H1 (cell line): ENCODE results near the gene LRRC28. TPM values are rescaled to one million over a fixed set of nuclear protein-coding genes. Genes with fewer than 3 reads are reported as not detected.

Experiments
- CTCF ChIA-PET: fragments of 300-600 bp; sonication (Branson Sonifier 250); formaldehyde crosslinking; loops from one replicate; lab custom pipeline; 2021; ENCODE audit not compliant: partially characterized antibody; lab: Charles Lee
- POLR2A ChIA-PET: fragments of 300-600 bp; sonication (Branson Sonifier 250); formaldehyde crosslinking; loops from one replicate; lab custom pipeline; 2021; ENCODE audit warnings: inconsistent platforms; ENCODE audit not compliant: partially characterized antibody; lab: Charles Lee
- DNase-seq, 2 experiments: peaks; one replicate each; pipeline versions ENCODE4 v3.0.0 to v3.0.0-alpha.2; 2010 to 2022; ENCODE audit warnings: low spot score in 2 of 2, low read depth in 1 of 2, mixed read lengths in 1 of 2
- FAIRE-seq: peaks from 2 replicates; lab custom pipeline; 2011; peaks lifted over from hg19 to GRCh38; lab: Jason Lieb, UNC
- H2AFZ ChIP-seq: 2 replicates; pipeline ENCODE4 v1.8.1; 2012; ENCODE audit warnings: low read length, inconsistent platforms
- H2AK5ac ChIP-seq: 2 replicates; pipeline ENCODE4 v1.6.1; 2013; ENCODE audit warnings: low read depth, low read length
- H2BK120ac ChIP-seq: replicated peaks from 2 replicates; pipeline ENCODE3; 2013; ENCODE audit warnings: low read depth, low read length, inconsistent platforms
- H2BK12ac ChIP-seq: 2 replicates; pipeline ENCODE4 v1.6.1; 2013; ENCODE audit warnings: low read depth, low read length
- H2BK15ac ChIP-seq: 2 replicates; pipeline ENCODE4 v1.6.1; 2013; ENCODE audit warnings: low read length
- H2BK20ac ChIP-seq: 2 replicates; pipeline ENCODE4 v1.6.1; 2013; ENCODE audit warnings: low read length
- H2BK5ac ChIP-seq: 2 replicates; pipeline ENCODE4 v1.6.1; 2013; ENCODE audit warnings: low read depth, low read length
- H3K14ac ChIP-seq: 2 replicates; pipeline ENCODE4 v1.6.1; 2013; ENCODE audit warnings: inconsistent platforms; ENCODE audit not compliant: insufficient read length
- H3K18ac ChIP-seq: 2 replicates; pipeline ENCODE4 v1.6.1; 2013; ENCODE audit warnings: low read length; ENCODE audit errors: extremely low read depth
- H3K23ac ChIP-seq: 2 replicates; pipeline ENCODE4 v1.6.1; 2013; ENCODE audit warnings: inconsistent platforms; ENCODE audit not compliant: insufficient read length
- H3K23me2 ChIP-seq: 2 replicates; pipeline ENCODE4 v1.6.1; 2013; ENCODE audit warnings: low read depth, low read length
- H3K27ac ChIP-seq: 2 replicates; pipeline ENCODE4 v1.6.1; 2011; ENCODE audit warnings: low read depth, low read length, inconsistent platforms
- H3K27me3 ChIP-seq, 4 experiments: replicated peaks in 1 of 4; 1 replicate in 1 of 4; 2 replicates in 3 of 4; pipeline versions ENCODE4 v1.6.1 to v1.8.1; 2011 to 2013; ENCODE audit warnings: low read length in 3 of 4, mild to moderate bottlenecking in 3 of 4, inconsistent platforms in 2 of 4, mixed read lengths in 2 of 4, moderate library complexity in 1 of 4; ENCODE audit not compliant: control insufficient read depth in 3 of 4, insufficient read depth in 3 of 4; ENCODE audit errors: extremely low read depth in 1 of 4
- H3K36me3 ChIP-seq, 4 experiments: 2 replicates each; pipeline versions ENCODE4 v1.6.1 to v1.8.1; 2011 to 2013; ENCODE audit warnings: mild to moderate bottlenecking in 4 of 4, low read length in 3 of 4, moderate library complexity in 2 of 4, control low read depth in 1 of 4, inconsistent platforms in 1 of 4; ENCODE audit not compliant: insufficient read depth in 4 of 4, control insufficient read depth in 2 of 4
- H3K4ac ChIP-seq: replicated peaks from 2 replicates; pipeline ENCODE3; 2013; ENCODE audit warnings: low read length, low read depth, mixed read lengths, inconsistent platforms; ENCODE audit not compliant: insufficient read length
- H3K4me1 ChIP-seq, 4 experiments: replicated peaks in 1 of 4; 1 replicate in 1 of 4; 2 replicates in 3 of 4; pipeline versions ENCODE4 v1.6.1 to v1.8.1; 2011 to 2013; ENCODE audit warnings: low read length in 3 of 4, inconsistent platforms in 2 of 4, mixed read lengths in 1 of 4; ENCODE audit not compliant: insufficient read depth in 4 of 4, control insufficient read depth in 3 of 4
- H3K4me2 ChIP-seq, 2 experiments: 2 replicates each; pipeline versions ENCODE4 v1.6.1 to v1.8.1; 2011 to 2013; ENCODE audit warnings: low read depth in 2 of 2, low read length in 2 of 2, control low read depth in 1 of 2, inconsistent platforms in 1 of 2, mild to moderate bottlenecking in 1 of 2; ENCODE audit not compliant: insufficient read depth in 1 of 2
- H3K4me3 ChIP-seq, 4 experiments: fragments of 200-600, 300-600 bp in 1 of 4; sonication (generic), shearing (Covaris generic), sonication (Bioruptor Twin) in 1 of 4; 2 replicates each; pipeline versions ENCODE4 v1.5.1 to v1.8.1; 2011 to 2016; ENCODE audit warnings: low read length in 4 of 4, low read depth in 3 of 4, control low read depth in 2 of 4, inconsistent platforms in 2 of 4, mild to moderate bottlenecking in 2 of 4, mixed read lengths in 1 of 4, moderate library complexity in 1 of 4; ENCODE audit not compliant: insufficient read depth in 2 of 4; ENCODE audit errors: extremely low read depth in 1 of 4
- H3K56ac ChIP-seq: replicated peaks from 2 replicates; pipeline ENCODE3; 2013; ENCODE audit warnings: low read depth, mild to moderate bottlenecking, mixed read lengths, low read length, inconsistent platforms; ENCODE audit not compliant: insufficient read length
- H3K79me1 ChIP-seq: 2 replicates; pipeline ENCODE4 v1.6.1; 2013; ENCODE audit warnings: low read depth, low read length, control low read depth
- H3K79me2 ChIP-seq, 2 experiments: 2 replicates each; pipeline versions ENCODE4 v1.6.1 to v1.8.1; 2012 to 2013; ENCODE audit warnings: low read length in 2 of 2, mild to moderate bottlenecking in 2 of 2, inconsistent platforms in 1 of 2; ENCODE audit not compliant: insufficient read depth in 2 of 2, control insufficient read depth in 1 of 2
- H3K9ac ChIP-seq, 4 experiments: replicated peaks in 1 of 4; 1 replicate in 1 of 4; 2 replicates in 3 of 4; pipeline versions ENCODE4 v1.6.1 to v1.8.1; 2011 to 2013; ENCODE audit warnings: low read depth in 3 of 4, low read length in 3 of 4, control low read depth in 2 of 4, mild to moderate bottlenecking in 2 of 4, moderate library complexity in 2 of 4, inconsistent platforms in 1 of 4; ENCODE audit errors: extremely low read depth in 1 of 4
- H3K9me3 ChIP-seq, 2 experiments: 2 replicates each; pipeline versions ENCODE4 v1.6.1 to v1.8.1; 2012 to 2013; ENCODE audit warnings: mild to moderate bottlenecking in 2 of 2, moderate library complexity in 2 of 2, control low read depth in 1 of 2, inconsistent platforms in 1 of 2, low read depth in 1 of 2, low read length in 1 of 2, mixed read lengths in 1 of 2; ENCODE audit not compliant: insufficient read depth in 2 of 2
- H4K20me1 ChIP-seq, 2 experiments: replicated peaks in 1 of 2; 2 replicates each; pipeline versions ENCODE3 to v1.8.1; 2011 to 2013; ENCODE audit warnings: inconsistent platforms in 2 of 2, low read length in 2 of 2, mild to moderate bottlenecking in 1 of 2; ENCODE audit not compliant: insufficient read depth in 2 of 2, control insufficient read depth in 1 of 2
- H4K5ac ChIP-seq: 2 replicates; pipeline ENCODE4 v1.6.1; 2013; ENCODE audit warnings: low read length, low read depth, mixed read lengths, inconsistent platforms; ENCODE audit not compliant: insufficient read length
- H4K8ac ChIP-seq: 2 replicates; pipeline ENCODE4 v1.8.0; 2013; ENCODE audit warnings: mild to moderate bottlenecking, moderate library complexity, low read length, inconsistent platforms; ENCODE audit not compliant: insufficient read depth; ENCODE audit errors: extremely low read depth
- H4K91ac ChIP-seq: replicated peaks from 2 replicates; pipeline ENCODE3; 2013; ENCODE audit warnings: low read length, mixed read lengths, inconsistent platforms; ENCODE audit not compliant: insufficient read length
- CEBPB ChIP-seq: IDR thresholded peaks from 2 replicates; pipeline ENCODE4 v1.6.1; 2012; ENCODE audit warnings: low read depth, low read length
- EGR1 ChIP-seq: IDR thresholded peaks from 2 replicates; pipeline ENCODE4 v1.6.1; 2011; ENCODE audit warnings: low read depth, low read length, borderline replicate concordance
- HDAC6 ChIP-seq: IDR thresholded peaks from one replicate; pipeline ENCODE4 v1.7.1; 2012; ENCODE audit warnings: low read depth, mild to moderate bottlenecking, inconsistent platforms, low read length, moderate library complexity
- KDM1A ChIP-seq: fragments of 200-600, 300-600 bp; sonication (generic); IDR thresholded peaks from 2 replicates; pipeline ENCODE4 v1.7.1; 2016; ENCODE audit warnings: mild to moderate bottlenecking, low read length, borderline replicate concordance
- KDM5A ChIP-seq: fragments of 200-600 bp; IDR thresholded peaks from 2 replicates; pipeline ENCODE4 v1.7.1; 2012; ENCODE audit warnings: mild to moderate bottlenecking, low read length, inconsistent platforms, mixed read lengths
- MAFK ChIP-seq: IDR thresholded peaks from 2 replicates; pipeline ENCODE4 v1.6.1; 2012; ENCODE audit warnings: low read depth, mild to moderate bottlenecking, improper control_type of control experiment, low read length
- NANOG ChIP-seq: IDR thresholded peaks from 2 replicates; pipeline ENCODE4 v1.6.1; 2011; ENCODE audit warnings: low read length, low read depth, mild to moderate bottlenecking, inconsistent platforms; ENCODE audit not compliant: insufficient read depth, poor library complexity, severe bottlenecking
- POLR2A ChIP-seq, 2 experiments: IDR thresholded peaks; 1 replicate in 1 of 2; 2 replicates in 1 of 2; pipeline ENCODE4 v1.6.1; 2011; ENCODE audit warnings: low read depth in 2 of 2, low read length in 2 of 2, mild to moderate bottlenecking in 2 of 2; ENCODE audit errors: control extremely low read depth in 1 of 2
- POLR2AphosphoS5 ChIP-seq: IDR thresholded peaks from 2 replicates; pipeline ENCODE4 v1.6.1; 2011; ENCODE audit warnings: low read depth, low read length
- SIX5 ChIP-seq: IDR thresholded peaks from 2 replicates; pipeline ENCODE4 v1.6.1; 2011; ENCODE audit warnings: mild to moderate bottlenecking, low read depth, low read length
- SUZ12 ChIP-seq: fragments of 200-600 bp; sonication (generic); IDR thresholded peaks from 2 replicates; pipeline ENCODE4 v1.6.1; 2012; ENCODE audit warnings: mild to moderate bottlenecking, inconsistent platforms, low read length, moderate library complexity, mixed read lengths
- TAF7 ChIP-seq: optimal IDR thresholded peaks from 2 replicates; pipeline ENCODE3; 2011; ENCODE audit warnings: low read depth, mild to moderate bottlenecking, inconsistent platforms, low read length, moderate library complexity, borderline replicate concordance
- WGBS, 2 experiments: shearing (Covaris generic) in 1 of 2; methylation state at CpG; one replicate each; pipeline versions ENCODE4 v1.1.6 to v1.1.7; 2013 to 2015; ENCODE audit warnings: low lambda C conversion rate in 2 of 2, mixed read lengths in 2 of 2, inconsistent platforms in 1 of 2, low coverage in 1 of 2, missing lambda C conversion rate in 1 of 2; ENCODE audit not compliant: insufficient replicate concordance in 2 of 2, insufficient coverage in 1 of 2, insufficient read length in 1 of 2; ENCODE audit errors: extremely low coverage in 1 of 2, missing lambda C conversion rate in 1 of 2; 5-methylcytosine and 5-hydroxymethylcytosine counted together
- polyA plus RNA-seq, 7 experiments: library from polyadenylated mRNA; depleted of rRNA in 3 of 7; stranded (reverse) in 5 of 7; unstranded in 2 of 7; fragments of >200 nt in 5 of 7; fragments of 200-250 nt in 2 of 7; gene quantifications; 1 replicate in 5 of 7; 2 replicates in 1 of 7; 4 replicates in 1 of 7; pipeline versions ENCODE4 v1.2.1 to v1.2.3, GENCODE V29; 2011 to 2013; ENCODE audit warnings: missing spikeins in 2 of 7, mixed read lengths in 2 of 7
- total RNA-seq: library from RNA; stranded (reverse); fragmentation: NEBNext Ultra II Directional; extraction: Animal tissue kit (Norgen Biotek cat#: 25700); gene quantifications from 2 replicates; pipeline ENCODE4 v1.2.1, GENCODE V29; 2021

LRRC28 gene
- total and polyA plus RNA-seq, 2 of the 8 experiments (the other 6 are each of a cell fraction or from before 2014, with no cell fraction given): 20.2 to 23.3 TPM

GRCh38 chr15:99211926-99212325, 39.4 kb upstream of the LRRC28 start:
- H3K79me2 ChIP-seq: no peaks in the 10 kb centered on the region
- H2BK5ac ChIP-seq: no peak overlapping the region
- H3K4me2 ChIP-seq: no peak overlapping the region
- H3K36me3 ChIP-seq: no peaks in the 10 kb centered on the region; a peak in 2 of 8 replicates
- no peak overlapping the region for H3K9ac ChIP-seq
- no peak overlapping the region for H3K27ac ChIP-seq
- H2BK20ac ChIP-seq: no peak overlapping the region
- CTCF ChIA-PET: interaction anchor here (0.6 to 10.4 kb wide), 4 partner anchors 48 to 156 kb away, joined by 3 to 114 read pairs (median 17); partner anchors contain the start of gene SYNM
- H3K4me3 ChIP-seq: no peak overlapping the region
- no peak overlapping the region for H3K14ac ChIP-seq
- H4K8ac ChIP-seq: no peak overlapping the region
- no peaks in the 10 kb centered on the region for H3K27me3 ChIP-seq
- H4K5ac ChIP-seq: no peak overlapping the region
- H3K9me3 ChIP-seq: no peaks in the 10 kb centered on the region
- H3K23ac ChIP-seq: no peak overlapping the region
- H2BK120ac ChIP-seq: no peak overlapping the region
- TF ChIP-seq MAFK (no peak), TAF7 (no peak), NANOG (no peak), SUZ12 (no peak), KDM5A (no peak), HDAC6 (no peak), CEBPB (no peak), SIX5 (no peak), POLR2A (IDR thresholded peaks at IDR 0.05; ENCODE audit: control extremely low read depth in 1 of 2, low read depth in 2 of 2, low read length in 2 of 2) (no peak), EGR1 (no peak), POLR2AphosphoS5 (no peak), KDM1A (no peak)
- H3K79me1 ChIP-seq: no peaks in the 10 kb centered on the region
- DNase-seq (no peak), FAIRE-seq (no peak)
- 88% methylated on average over 4 of the region's 4 CpGs; no CpG with 5 or more reads in 1 of the 2 experiments for WGBS, 2 experiments
- no peaks in the 10 kb centered on the region for H3K4me1 ChIP-seq
- no peak overlapping the region for H2AFZ ChIP-seq
- no peak overlapping the region for H2AK5ac ChIP-seq
- H2BK12ac ChIP-seq: no peak overlapping the region
- H4K91ac ChIP-seq: no peak overlapping the region
- POLR2A ChIA-PET: no interaction called here
- H3K56ac ChIP-seq: no peak overlapping the region
- H3K18ac ChIP-seq: no peak overlapping the region
- no peak overlapping the region for H2BK15ac ChIP-seq
- H3K4ac ChIP-seq: no peak overlapping the region
- peaks cover 0 to 2% of the 10 kb centered on the region in 2 experiments for H4K20me1 ChIP-seq
- no peaks in the 10 kb centered on the region for H3K23me2 ChIP-seq
